Stimulated activated effector memory CD8-positive, alpha-beta T cell treated with anti-CD3 and anti-CD28 coated beads, Interleukin-12 subunit alpha, Interleukin-12 subunit beta, amount 100 ng/mL, for 72 hours (primary cell): ENCODE data around the gene PSMA2.

ENCODE experiments used
- ATAC-seq: fragments of 150-1000 bp; cut with Tn5 transposase; 2 replicates; pipeline ENCODE4 v1.10.0; 2021
- DNase-seq, 2 donors: peaks; one replicate each; pipeline ENCODE4 v3.0.0; 2021 to 2022; ENCODE audit warnings: low spot score in 2 of 2
- H3K27ac Mint-ChIP-seq: one replicate; pipeline ENCODE4 v1.8.0; 2022; ENCODE audit warnings: mild to moderate bottlenecking, mixed read lengths
- H3K36me3 Mint-ChIP-seq: one replicate; pipeline ENCODE4 v1.8.0; 2022; ENCODE audit warnings: mild to moderate bottlenecking, mixed read lengths
- H3K4me1 Mint-ChIP-seq: one replicate; pipeline ENCODE4 v1.8.0; 2022; ENCODE audit warnings: mixed read lengths
- H3K4me3 Mint-ChIP-seq: one replicate; pipeline ENCODE4 v1.8.0; 2022; ENCODE audit warnings: mild to moderate bottlenecking, mixed read lengths
- H3K9me3 Mint-ChIP-seq: one replicate; pipeline ENCODE4 v1.8.0; 2022; ENCODE audit warnings: mixed read lengths

The PSMA2 gene

GRCh38 chr7:42925630-42926029 is 6.3 kb downstream of the PSMA2 start:
- DNase-seq (no peak), ATAC-seq (no peak)
- no peaks in the 10 kb centered on the region for H3K9me3 Mint-ChIP-seq
- H3K27ac Mint-ChIP-seq: no peak overlapping the region
- no peak overlapping the region for H3K4me3 Mint-ChIP-seq
- peaks cover 94% of the 10 kb centered on the region for H3K36me3 Mint-ChIP-seq
- H3K4me1 Mint-ChIP-seq: peaks cover 25% of the 10 kb centered on the region

DNA sequence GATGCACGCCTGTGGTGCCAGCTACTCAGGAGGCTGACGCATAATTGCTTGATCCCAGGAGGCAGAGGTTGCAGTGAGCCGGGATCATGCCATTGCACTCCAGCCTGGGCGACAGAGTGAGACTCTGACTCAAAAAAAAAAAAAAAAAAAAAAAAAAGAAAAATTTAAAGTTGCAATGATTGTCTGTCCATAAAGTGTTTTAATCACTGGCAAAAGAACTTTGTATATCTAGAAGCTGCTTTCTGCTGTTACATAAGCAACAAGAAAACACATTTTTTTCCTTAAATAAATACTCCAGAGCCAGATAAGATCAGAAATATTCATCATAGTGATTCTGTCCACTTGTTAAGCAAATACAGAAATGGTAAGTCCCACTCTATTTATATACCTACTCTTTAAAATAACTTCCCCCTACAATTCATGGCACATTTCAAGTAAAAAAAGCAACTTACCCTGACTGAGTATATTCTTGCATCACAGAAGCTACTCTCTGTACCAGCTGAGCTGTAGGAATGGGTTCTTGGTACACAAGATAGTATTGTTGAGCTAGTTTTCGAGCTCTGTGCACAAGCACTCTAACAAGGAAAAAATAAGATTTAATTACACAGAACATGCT is 7.6 kb downstream of the PSMA2 start:
- no peak for DNase-seq
- peak overlapping the region; percentile 78 for H3K27ac Mint-ChIP-seq
- peaks cover 17% of the 10 kb centered on the region for H3K4me1 Mint-ChIP-seq

GRCh38 chr7:42922017-42922753 is 9.8 kb downstream of the PSMA2 start:
- no peak for DNase-seq
- ATAC-seq: no peak
- Mint-ChIP-seq H3K4me3 (no peak overlapping the region), H3K36me3 (peaks cover 100% of the 10 kb centered on the region), H3K9me3 (no peaks in the 10 kb centered on the region), H3K27ac (no peak overlapping the region), H3K4me1 (no peaks in the 10 kb centered on the region)

More for the DNA sequence above, 7.6 kb downstream of the PSMA2 start:
- Mint-ChIP-seq H3K4me3 (no peak overlapping the region), H3K9me3 (no peaks in the 10 kb centered on the region), H3K36me3 (peaks cover 96% of the 10 kb centered on the region)
- no peak for ATAC-seq

GRCh38 chr7:42915356-42915755 is 16.6 kb downstream of the PSMA2 start:
- Mint-ChIP-seq H3K9me3 (no peaks in the 10 kb centered on the region), H3K4me1 (peaks cover 30% of the 10 kb centered on the region), H3K4me3 (no peak overlapping the region), H3K27ac (peak overlapping the region; percentile 61), H3K36me3 (peaks cover 64% of the 10 kb centered on the region)
- DNase-seq (no peak), ATAC-seq (no peak)

GRCh38 chr7:42914421-42915045 is 17.4 kb downstream of the PSMA2 start:
- no peak for ATAC-seq
- Mint-ChIP-seq H3K27ac (peak overlapping the region; percentile 61), H3K4me1 (peaks cover 36% of the 10 kb centered on the region), H3K9me3 (no peaks in the 10 kb centered on the region), H3K36me3 (peaks cover 56% of the 10 kb centered on the region), H3K4me3 (no peak overlapping the region)
- DNase-seq: no peak

DNA sequence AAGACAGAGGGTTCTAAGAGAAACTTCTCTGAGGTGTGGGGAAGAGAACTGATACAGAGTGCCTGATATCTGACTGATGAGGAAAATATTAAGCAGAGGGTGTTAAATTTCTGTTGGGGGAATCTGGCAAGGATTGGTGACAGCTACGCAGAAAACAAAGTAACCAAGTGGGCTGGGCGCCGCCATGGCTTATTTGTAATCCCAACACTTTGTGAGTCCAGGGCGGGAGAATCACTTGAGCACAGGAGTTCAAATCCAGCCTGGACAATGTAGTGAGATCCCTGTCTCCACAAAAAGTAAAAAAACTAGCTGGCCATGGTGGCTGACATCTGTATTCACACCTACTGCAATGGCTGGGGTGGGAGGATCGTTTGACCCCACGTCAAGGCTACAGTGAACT is 18.0 kb downstream of the PSMA2 start:
- peaks cover 36% of the 10 kb centered on the region for H3K4me1 Mint-ChIP-seq
- no peak for ATAC-seq
- H3K9me3 Mint-ChIP-seq: no peaks in the 10 kb centered on the region
- H3K27ac Mint-ChIP-seq: no peak overlapping the region
- H3K36me3 Mint-ChIP-seq: peaks cover 51% of the 10 kb centered on the region
- H3K4me3 Mint-ChIP-seq: peak overlapping the region; percentile 23
- DNase-seq: no peak

GRCh38 chr7:42913591-42913990 is 18.4 kb downstream of the PSMA2 start:
- Mint-ChIP-seq H3K27ac (peak overlapping the region; percentile 5), H3K9me3 (no peaks in the 10 kb centered on the region), H3K4me1 (peaks cover 36% of the 10 kb centered on the region), H3K4me3 (peak overlapping the region; percentile 23), H3K36me3 (peaks cover 46% of the 10 kb centered on the region)
- ATAC-seq: peak; percentile 24
- no peak for DNase-seq

DNA sequence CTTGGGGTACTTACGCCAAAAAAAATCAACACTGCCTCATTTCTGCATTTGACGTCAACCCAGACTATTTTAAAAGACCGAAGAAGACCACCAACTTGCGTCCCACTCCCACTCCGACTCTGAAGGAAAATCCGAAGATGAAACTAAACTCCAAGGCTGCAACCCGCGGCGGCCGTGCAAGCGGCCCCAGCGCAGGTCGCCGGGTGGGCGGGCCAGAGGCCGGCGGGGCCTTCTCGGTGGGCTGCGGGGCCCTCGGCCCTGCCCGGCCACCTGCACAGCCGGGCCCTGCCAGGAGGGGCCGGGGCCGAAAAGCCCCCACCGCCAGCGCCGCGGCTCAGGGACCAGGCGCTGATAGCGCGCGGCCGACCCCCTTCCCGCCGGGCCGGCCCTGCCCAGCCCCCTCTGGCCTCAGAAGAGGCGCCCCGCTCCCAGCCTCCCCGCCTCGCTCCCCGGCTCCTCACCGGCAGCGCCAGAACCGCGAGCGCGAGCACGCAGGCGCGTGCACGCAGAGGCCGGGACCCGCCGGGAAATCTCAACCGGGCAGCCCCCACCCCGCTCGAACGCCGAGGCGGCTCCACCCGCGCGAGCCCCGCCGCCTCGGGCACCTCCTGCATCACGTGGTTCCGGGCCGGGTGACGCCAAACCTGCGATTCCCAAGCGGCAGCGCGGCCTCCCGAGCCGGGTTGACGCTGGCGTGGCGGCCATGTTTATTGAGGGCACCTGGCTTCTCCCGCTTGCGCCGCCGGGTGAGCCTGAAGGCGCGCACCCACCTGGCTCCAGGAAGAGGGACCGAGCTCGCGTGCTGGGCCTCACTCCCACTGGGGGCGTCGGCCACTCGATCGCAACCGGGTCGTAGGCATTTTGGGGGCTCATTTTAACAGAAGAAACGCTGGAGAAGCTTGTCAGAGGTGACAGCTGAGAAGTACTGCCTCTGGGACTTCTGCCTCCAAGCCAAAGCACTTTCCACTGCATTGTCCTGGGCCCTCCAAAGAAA is 20.2 kb downstream of the PSMA2 start, which contains the start of gene C7orf25:
TSS of gene C7orf25 (minus strand) at position 617 of the 994 bp plus-strand sequence. CDS start 1,170 bp downstream, outside the sequence.
- Mint-ChIP-seq H3K4me1 (peaks cover 46% of the 10 kb centered on the region), H3K9me3 (no peaks in the 10 kb centered on the region), H3K4me3 (peak within 1 kb of the TSS; percentile 80), H3K36me3 (peaks cover 28% of the 10 kb centered on the region), H3K27ac (peak within 1 kb of the TSS; percentile 88)
- peak; percentile 95 for ATAC-seq
- DNase-seq: peak; percentile 87 to 97

- Mint-ChIP-seq H3K36me3 (peaks cover 14% of the 10 kb centered on the region), H3K27ac (no peak overlapping the region), H3K4me1 (peaks cover 46% of the 10 kb centered on the region), H3K4me3 (peak overlapping the region; percentile 80), H3K9me3 (no peaks in the 10 kb centered on the region)
- ATAC-seq (no peak), DNase-seq (no peak)
Observed at GRCh38 chr7:42910306-42910705, 21.7 kb downstream of the PSMA2 start.

GRCh38 chr7:42907316-42907715 is 24.7 kb downstream of the PSMA2 start:
- ATAC-seq: no peak
- H3K4me1 Mint-ChIP-seq: peaks cover 21% of the 10 kb centered on the region
- no peaks in the 10 kb centered on the region for H3K9me3 Mint-ChIP-seq
- H3K4me3 Mint-ChIP-seq: no peak overlapping the region
- DNase-seq: no peak
- no peaks in the 10 kb centered on the region for H3K36me3 Mint-ChIP-seq
- H3K27ac Mint-ChIP-seq: no peak overlapping the region

DNA sequence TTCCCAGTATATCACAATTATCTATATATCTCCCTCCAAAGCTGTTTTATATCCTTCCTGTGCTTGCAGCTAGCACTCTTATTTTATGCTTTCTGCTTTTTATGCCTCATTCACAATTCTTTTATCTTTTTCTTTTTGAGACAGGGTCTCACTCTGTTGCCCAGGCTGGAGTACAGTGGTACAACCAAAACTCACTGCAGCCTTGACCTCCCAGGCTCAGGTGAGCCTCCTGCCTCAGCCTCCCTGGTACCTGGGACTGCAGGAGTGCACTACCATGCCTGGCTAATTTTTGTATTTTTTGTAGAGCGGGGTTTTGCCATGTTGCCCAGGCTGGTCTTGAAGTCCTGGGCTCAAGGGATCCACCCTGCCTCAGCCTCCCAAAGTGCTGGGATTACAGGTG is 25.8 kb downstream of the PSMA2 start:
- no peaks in the 10 kb centered on the region for H3K36me3 Mint-ChIP-seq
- peaks cover 16% of the 10 kb centered on the region for H3K4me1 Mint-ChIP-seq
- no peak overlapping the region for H3K4me3 Mint-ChIP-seq
- H3K27ac Mint-ChIP-seq: peak overlapping the region; percentile 42
- H3K9me3 Mint-ChIP-seq: no peaks in the 10 kb centered on the region
- DNase-seq (no peak), ATAC-seq (no peak)

DNA sequence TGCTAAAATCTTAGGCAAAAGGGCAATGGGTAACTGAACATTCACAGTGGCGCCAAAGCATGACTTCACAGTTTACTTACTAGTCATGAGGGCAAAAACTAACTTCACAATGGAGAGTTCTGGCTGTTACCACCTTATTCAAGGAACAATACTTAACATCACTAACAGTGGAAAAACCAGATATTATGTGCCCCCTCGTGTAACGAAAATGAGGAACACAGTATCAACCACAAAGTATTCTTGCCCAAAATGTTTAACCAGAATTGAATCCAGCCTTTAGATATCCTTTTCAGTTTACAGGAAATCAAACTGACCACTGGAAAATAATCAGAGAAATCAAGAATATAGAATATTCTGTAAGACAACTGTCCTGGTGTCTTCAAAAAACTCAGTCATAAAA is 29.6 kb downstream of the PSMA2 start:
- DNase-seq: no peak
- no peak for ATAC-seq
- no peak overlapping the region for H3K27ac Mint-ChIP-seq
- H3K9me3 Mint-ChIP-seq: no peaks in the 10 kb centered on the region
- no peak overlapping the region for H3K4me3 Mint-ChIP-seq
- no peaks in the 10 kb centered on the region for H3K4me1 Mint-ChIP-seq
- H3K36me3 Mint-ChIP-seq: no peaks in the 10 kb centered on the region

DNA sequence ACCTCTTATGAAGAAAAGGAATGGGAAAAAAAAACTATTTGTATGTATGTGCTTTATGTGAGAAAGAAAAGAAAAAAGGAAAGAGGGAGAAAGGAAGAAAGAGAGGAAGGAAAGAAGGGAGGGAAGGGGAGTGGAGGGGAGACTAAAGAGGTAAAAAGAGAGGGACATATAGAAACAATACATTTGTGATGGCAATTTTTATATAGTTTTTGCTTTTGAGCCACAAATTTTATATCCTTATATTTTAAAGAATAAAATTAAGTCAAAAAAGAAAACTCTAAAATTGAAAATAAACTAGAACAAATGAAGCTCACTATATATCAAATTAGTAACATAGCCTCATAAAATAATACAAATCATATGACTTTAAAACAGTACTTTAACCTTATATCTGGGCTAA is 31.1 kb downstream of the PSMA2 start:
- DNase-seq (no peak), ATAC-seq (no peak)
- H3K36me3 Mint-ChIP-seq: no peaks in the 10 kb centered on the region
- no peak overlapping the region for H3K4me3 Mint-ChIP-seq
- peaks cover 4% of the 10 kb centered on the region for H3K9me3 Mint-ChIP-seq
- H3K27ac Mint-ChIP-seq: no peak overlapping the region
- H3K4me1 Mint-ChIP-seq: no peaks in the 10 kb centered on the region

- H3K27ac Mint-ChIP-seq: no peak overlapping the region
- DNase-seq: no peak
- ATAC-seq: no peak
- H3K36me3 Mint-ChIP-seq: no peaks in the 10 kb centered on the region
- H3K4me1 Mint-ChIP-seq: peaks cover 8% of the 10 kb centered on the region
- H3K9me3 Mint-ChIP-seq: peaks cover 18% of the 10 kb centered on the region
- no peak overlapping the region for H3K4me3 Mint-ChIP-seq
Observed at GRCh38 chr7:42893346-42894240, 38.4 kb downstream of the PSMA2 start.
